ENCODE data around the gene DOCK1.

The DOCK1 gene

DNA sequence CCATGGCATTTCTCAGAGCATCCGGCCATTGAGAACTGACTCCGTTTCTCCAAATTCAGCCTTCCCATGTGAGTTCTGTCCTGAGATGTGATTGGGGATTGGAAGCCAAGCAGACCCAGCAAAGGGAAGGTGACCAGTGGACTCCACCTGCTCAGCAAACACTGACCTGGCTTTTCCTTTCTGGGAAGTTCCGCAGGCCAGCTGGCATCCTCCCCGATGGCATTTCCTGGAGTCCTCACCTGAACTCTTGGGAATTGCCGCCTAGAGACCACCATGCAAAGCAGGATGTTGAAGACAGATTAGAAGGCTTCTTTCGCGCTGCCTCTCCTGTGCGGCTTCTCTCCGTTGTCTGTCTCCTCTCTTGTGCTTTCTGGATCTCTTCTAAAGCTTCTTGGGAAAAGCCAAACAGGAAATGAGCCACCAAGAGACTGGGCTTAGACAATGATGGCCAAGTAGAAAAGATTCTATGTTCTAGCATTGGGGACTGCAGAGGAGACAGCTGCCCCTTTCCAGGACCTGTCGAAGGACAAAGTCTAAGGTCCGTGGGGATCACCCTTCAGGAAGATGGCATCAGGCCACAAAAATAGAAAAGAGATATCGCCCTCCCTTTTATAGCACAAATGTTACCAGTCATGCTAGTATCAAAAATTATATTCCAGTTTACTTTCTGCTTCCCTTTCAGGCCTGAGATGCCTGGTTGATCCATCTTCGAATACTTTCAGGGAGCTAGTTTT lies 394.9 kb downstream of the DOCK1 start:
- TF ChIP-seq, protein P1, sequence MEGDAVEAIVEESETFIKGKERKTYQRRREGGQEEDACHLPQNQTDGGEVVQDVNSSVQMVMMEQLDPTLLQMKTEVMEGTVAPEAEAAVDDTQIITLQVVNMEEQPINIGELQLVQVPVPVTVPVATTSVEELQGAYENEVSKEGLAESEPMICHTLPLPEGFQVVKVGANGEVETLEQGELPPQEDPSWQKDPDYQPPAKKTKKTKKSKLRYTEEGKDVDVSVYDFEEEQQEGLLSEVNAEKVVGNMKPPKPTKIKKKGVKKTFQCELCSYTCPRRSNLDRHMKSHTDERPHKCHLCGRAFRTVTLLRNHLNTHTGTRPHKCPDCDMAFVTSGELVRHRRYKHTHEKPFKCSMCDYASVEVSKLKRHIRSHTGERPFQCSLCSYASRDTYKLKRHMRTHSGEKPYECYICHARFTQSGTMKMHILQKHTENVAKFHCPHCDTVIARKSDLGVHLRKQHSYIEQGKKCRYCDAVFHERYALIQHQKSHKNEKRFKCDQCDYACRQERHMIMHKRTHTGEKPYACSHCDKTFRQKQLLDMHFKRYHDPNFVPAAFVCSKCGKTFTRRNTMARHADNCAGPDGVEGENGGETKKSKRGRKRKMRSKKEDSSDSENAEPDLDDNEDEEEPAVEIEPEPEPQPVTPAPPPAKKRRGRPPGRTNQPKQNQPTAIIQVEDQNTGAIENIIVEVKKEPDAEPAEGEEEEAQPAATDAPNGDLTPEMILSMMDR (IDR thresholded peaks at IDR 0.05; ENCODE audit: control insufficient read depth, insufficient read depth, low read depth, low read length, missing control alignments), result no peak
- no peak for DNase-seq (ENCODE audit: low read depth)
- no peak overlapping the region for H3K4me3 ChIP-seq (ENCODE audit: control insufficient read depth, low read depth, low read length)

DNA sequence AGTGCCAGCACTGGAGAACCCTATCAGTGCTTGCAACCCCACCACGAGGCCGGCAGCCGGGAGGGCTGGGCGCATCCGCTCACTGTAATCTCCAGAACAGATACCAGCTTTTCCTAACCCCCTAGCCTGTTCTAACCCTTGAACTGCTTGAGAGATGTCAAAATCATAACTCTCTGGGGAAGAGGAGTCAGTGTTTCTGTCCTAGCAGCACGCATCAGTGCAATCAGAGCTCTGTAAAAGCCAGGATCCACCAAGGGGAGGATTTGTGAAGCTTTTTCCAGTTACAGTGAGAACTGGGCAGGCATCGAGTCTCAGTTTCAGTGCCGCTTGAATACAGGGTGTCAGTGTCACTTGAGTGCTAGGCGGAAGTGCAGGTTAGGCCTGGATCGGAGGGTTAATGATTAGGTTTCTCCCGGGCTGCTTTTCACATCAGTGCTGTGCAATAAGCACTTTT lies 395.7 kb downstream of the DOCK1 start:
- H3K4me3 ChIP-seq (ENCODE audit: control insufficient read depth, low read depth, low read length), result no peak overlapping the region
- TF ChIP-seq, protein P1 (IDR thresholded peaks at IDR 0.05; ENCODE audit: control insufficient read depth, insufficient read depth, low read depth, low read length, missing control alignments), result no peak
- DNase-seq (ENCODE audit: low read depth), result no peak

DNA sequence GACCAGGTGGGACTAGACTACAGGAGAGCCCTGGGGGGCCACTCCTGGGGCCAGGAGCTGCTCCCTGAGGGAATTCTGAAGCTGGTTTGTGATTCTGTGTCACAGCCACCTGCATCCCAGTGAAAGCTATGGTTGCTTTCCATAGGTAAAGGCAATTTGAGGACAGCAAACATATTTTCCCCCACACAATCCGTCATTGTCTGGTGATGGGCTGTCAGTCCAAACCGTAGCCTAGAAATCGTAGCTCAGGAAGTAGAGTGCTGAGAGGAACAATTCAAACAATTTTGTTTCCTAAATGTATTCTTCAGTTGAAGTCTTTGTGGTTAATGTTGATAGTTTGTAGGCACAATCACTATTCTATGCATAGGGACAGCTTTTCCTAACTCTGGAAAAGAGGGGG lies 397.1 kb downstream of the DOCK1 start:
- no peak overlapping the region for H3K4me3 ChIP-seq (ENCODE audit: control insufficient read depth, low read depth, low read length)
- TF ChIP-seq, protein P1 (IDR thresholded peaks at IDR 0.05; ENCODE audit: control insufficient read depth, insufficient read depth, low read depth, low read length, missing control alignments), result no peak
- DNase-seq (ENCODE audit: low read depth), result no peak

DNA sequence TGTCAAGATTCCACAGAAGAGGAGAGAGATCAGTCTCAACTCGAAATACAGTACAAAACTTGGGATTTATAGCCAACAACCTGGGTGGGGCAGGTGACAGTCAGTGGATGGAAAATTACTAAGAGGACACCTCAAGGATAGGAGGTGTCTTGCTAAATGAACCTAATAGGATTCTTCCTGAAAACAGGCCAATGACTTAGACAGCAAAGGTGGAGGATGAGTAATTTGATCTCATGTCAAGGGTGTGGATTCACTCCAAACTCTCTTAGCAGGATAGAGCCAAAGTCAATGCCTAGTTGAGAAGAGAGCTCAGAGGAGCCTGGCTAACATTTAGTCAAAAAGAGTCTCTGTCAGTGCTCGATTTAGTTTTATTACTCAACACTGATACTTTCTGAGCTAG lies 397.9 kb downstream of the DOCK1 start:
- no peak overlapping the region for H3K4me3 ChIP-seq (ENCODE audit: control insufficient read depth, low read depth, low read length)
- TF ChIP-seq, protein P1 (IDR thresholded peaks at IDR 0.05; ENCODE audit: control insufficient read depth, insufficient read depth, low read depth, low read length, missing control alignments), result no peak
- DNase-seq (ENCODE audit: low read depth), result no peak

DNA sequence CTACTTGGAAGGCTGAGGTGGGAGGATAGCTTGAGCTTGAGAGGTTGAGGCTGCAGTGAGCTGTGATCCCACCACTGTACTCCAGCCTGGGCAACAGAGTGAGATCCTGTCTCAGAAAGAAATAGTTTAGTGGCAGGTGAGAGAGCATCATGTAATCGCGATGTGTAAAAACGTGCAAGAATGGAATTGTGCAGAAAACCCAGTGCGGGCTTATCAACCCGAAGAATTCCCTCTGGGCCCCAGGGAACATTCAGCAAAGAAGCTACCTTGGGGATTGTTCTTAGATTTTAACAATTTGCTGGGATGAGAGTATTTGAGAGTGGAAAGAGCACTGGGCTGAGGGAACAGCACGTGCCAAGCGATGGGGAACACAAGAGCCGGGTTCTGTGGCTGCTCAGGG lies 398.5 kb downstream of the DOCK1 start:
- TF ChIP-seq, protein P1 (IDR thresholded peaks at IDR 0.05; ENCODE audit: control insufficient read depth, insufficient read depth, low read depth, low read length, missing control alignments), result no peak
- no peak overlapping the region for H3K4me3 ChIP-seq (ENCODE audit: control insufficient read depth, low read depth, low read length)
- no peak for DNase-seq (ENCODE audit: low read depth)

DNA sequence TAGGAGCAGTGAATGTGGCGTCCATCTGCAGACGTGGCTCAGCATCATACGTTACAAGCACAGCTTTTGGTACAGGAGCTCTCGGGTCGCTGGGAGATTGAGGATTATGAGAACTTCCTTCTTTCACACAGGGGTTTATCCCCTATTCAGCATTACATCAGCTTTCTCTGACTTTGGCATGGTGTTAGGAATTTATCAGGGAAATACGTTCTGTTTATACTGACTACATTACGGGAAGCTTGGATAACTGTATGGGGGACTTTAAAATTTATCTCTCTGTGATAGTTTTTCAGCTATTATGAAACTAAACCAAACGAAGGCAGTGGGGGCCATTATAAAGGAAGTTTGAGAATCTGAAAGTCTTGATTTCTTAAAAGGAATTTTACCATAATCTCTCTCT lies 401.3 kb downstream of the DOCK1 start:
- no peak overlapping the region for H3K4me3 ChIP-seq (ENCODE audit: control insufficient read depth, low read depth, low read length)

More for the DNA sequence above, 401.3 kb downstream of the DOCK1 start:
- no peak for DNase-seq (ENCODE audit: low read depth)
- TF ChIP-seq, protein P1 (IDR thresholded peaks at IDR 0.05; ENCODE audit: control insufficient read depth, insufficient read depth, low read depth, low read length, missing control alignments), result no peak
